ENCODE results near the gene PTPN18. TPM values are rescaled to one million over a fixed set of nuclear protein-coding genes. Genes with fewer than 3 reads are reported as not detected.
A peak's percentile ranks its signal among the peaks of the same experiment; 100 is the strongest.

The PTPN18 gene
- total and polyA plus RNA-seq, 2 donors (not counting 1 experiment from before 2014, with no cell fraction given), result 9.6 to 18.1 TPM

DNA sequence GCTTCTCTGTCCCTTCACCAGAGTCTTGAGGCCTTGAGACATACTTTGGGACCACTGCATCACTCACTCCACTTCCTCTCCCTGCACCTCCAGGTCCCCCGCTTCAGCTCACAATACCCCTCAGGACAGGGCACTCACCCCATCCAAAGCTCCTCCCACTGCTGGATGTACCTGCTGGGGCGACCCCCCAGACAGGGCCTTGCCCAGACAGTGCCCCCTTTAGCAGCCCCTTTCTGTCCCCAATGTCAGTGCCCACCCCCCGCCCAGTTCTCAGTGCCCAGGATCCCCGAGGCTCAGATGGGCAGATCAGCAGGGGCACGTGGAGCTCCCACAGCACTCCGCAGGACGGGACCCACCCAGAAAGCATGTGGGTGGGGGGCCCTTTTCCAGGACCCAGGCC, 37.0 kb upstream of the PTPN18 start:
- no peak overlapping the region for H3K27ac ChIP-seq (ENCODE audit: insufficient read depth, low read length)
- H3K36me3 ChIP-seq (ENCODE audit: control insufficient read depth, insufficient read depth, low read length), result no peaks in the 10 kb centered on the region
- H3K9ac ChIP-seq (ENCODE audit: insufficient read depth, low read length), result no peak overlapping the region
- H2AFZ ChIP-seq (ENCODE audit: low read length), result no peak overlapping the region
- H3K9me3 ChIP-seq (ENCODE audit: control insufficient read depth, insufficient read depth, low read depth, low read length), result no peaks in the 10 kb centered on the region
- no peak overlapping the region for H3K4me3 ChIP-seq (replicated peaks in 1 of 4; ENCODE audit: control extremely low read depth in 1 of 4, insufficient read depth in 1 of 4, low read depth in 3 of 4, low read length in 4 of 4)
- H3K79me2 ChIP-seq (ENCODE audit: control insufficient read depth, insufficient read depth, low read length), result no peaks in the 10 kb centered on the region
- H3K4me2 ChIP-seq (ENCODE audit: extremely low read depth, insufficient read depth, low read length), result no peak overlapping the region
- DNase-seq (ENCODE audit: low read depth in 2 of 2), result no peak
- no peaks in the 10 kb centered on the region for H4K20me1 ChIP-seq (ENCODE audit: control insufficient read depth, extremely low read depth, insufficient read depth, low read length)
- H3K4me1 ChIP-seq (ENCODE audit: control insufficient read depth, extremely low read depth, insufficient read depth, low read length), result no peaks in the 10 kb centered on the region
- TF ChIP-seq EZH2 (IDR thresholded peaks at IDR 0.05; ENCODE audit: low read length, missing control alignments), result no peak
- no peak for TF ChIP-seq CTCF (conservative IDR thresholded peaks at IDR 0.05 in 1 of 2, IDR thresholded peaks at IDR 0.05 in 1 of 2; ENCODE audit: low read depth in 1 of 2, low read length in 2 of 2)
- H3K27me3 ChIP-seq (ENCODE audit: control insufficient read depth, insufficient read depth, low read length), result no peaks in the 10 kb centered on the region

DNA sequence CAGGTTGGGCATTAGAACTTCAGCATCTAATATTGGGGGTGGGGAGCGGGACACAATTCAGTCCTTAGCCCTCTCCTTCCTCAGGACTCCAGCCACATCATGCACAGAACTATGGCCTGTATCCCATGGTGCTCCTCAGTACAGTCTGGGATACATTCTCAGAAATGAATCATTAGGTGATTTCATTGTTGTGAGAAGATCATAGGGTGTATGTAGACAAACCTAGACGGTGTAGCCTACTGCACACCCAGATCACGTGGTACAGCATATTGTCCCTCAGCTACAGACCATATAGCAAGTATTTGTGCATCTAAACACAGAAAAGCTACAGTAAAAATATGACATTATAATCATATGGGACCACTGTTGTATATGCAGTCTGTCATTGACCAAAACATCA, 36.3 kb upstream of the PTPN18 start:
- H3K9ac ChIP-seq (ENCODE audit: insufficient read depth, low read length), result no peak overlapping the region
- H3K79me2 ChIP-seq (ENCODE audit: control insufficient read depth, insufficient read depth, low read length), result no peaks in the 10 kb centered on the region
- H3K4me1 ChIP-seq (ENCODE audit: control insufficient read depth, extremely low read depth, insufficient read depth, low read length), result no peaks in the 10 kb centered on the region
- no peaks in the 10 kb centered on the region for H3K36me3 ChIP-seq (ENCODE audit: control insufficient read depth, insufficient read depth, low read length)
- TF ChIP-seq EZH2 (IDR thresholded peaks at IDR 0.05; ENCODE audit: low read length, missing control alignments) (no peak), CTCF (conservative IDR thresholded peaks at IDR 0.05 in 1 of 2, IDR thresholded peaks at IDR 0.05 in 1 of 2; ENCODE audit: low read depth in 1 of 2, low read length in 2 of 2) (no peak)
- no peak overlapping the region for H3K4me3 ChIP-seq (replicated peaks in 1 of 4; ENCODE audit: control extremely low read depth in 1 of 4, insufficient read depth in 1 of 4, low read depth in 3 of 4, low read length in 4 of 4)
- H3K27me3 ChIP-seq (ENCODE audit: control insufficient read depth, insufficient read depth, low read length), result no peaks in the 10 kb centered on the region
- H3K9me3 ChIP-seq (ENCODE audit: control insufficient read depth, insufficient read depth, low read depth, low read length), result no peaks in the 10 kb centered on the region
- no peak overlapping the region for H3K4me2 ChIP-seq (ENCODE audit: extremely low read depth, insufficient read depth, low read length)
- no peak overlapping the region for H3K27ac ChIP-seq (ENCODE audit: insufficient read depth, low read length)
- no peaks in the 10 kb centered on the region for H4K20me1 ChIP-seq (ENCODE audit: control insufficient read depth, extremely low read depth, insufficient read depth, low read length)
- DNase-seq (ENCODE audit: low read depth in 2 of 2), result peak in 1 of 2 donors; percentile 9
- H2AFZ ChIP-seq (ENCODE audit: low read length), result no peak overlapping the region

DNA sequence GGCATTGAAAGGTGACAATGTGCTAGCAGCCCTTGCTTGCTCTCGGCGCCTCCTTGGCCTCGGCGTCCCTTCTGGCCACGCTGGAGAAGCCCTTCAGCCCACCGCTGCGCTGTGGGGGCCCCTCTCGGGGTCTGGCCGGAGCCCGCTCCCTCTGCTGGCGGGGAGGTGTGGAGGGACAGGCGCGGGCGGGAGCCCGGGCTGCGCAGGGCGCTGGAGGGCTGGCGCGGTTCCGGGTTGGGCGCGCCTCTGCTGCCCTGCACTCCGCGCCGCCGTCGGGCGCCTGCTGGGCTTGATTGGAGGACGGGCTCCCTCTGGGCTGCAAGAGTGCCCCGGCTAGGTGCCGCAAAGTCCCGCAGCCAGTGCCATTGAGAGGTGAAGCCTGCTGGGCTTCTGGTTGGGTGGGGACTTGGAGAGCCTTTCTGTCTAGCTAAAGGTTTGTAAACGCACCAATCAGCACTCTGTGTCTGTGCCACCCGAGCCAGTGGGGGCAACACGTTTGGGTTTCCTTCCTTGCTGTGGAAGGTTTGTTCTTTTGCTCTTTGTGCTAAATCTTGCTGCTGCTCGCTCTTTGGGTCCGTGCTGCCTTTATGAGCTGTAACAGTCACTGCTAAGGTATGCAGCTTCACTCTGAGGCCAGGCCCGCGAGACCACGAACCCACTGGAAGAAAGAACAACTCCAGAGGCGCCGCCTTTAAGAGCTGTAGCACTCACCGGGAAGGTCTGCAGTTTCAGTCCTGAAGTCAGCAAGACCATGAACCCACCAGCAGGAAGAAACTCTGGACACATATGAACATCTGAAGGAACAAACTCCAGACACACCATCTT, 27.9 kb upstream of the PTPN18 start:
- no peaks in the 10 kb centered on the region for H3K9me3 ChIP-seq (ENCODE audit: control insufficient read depth, insufficient read depth, low read depth, low read length)
- no peaks in the 10 kb centered on the region for H4K20me1 ChIP-seq (ENCODE audit: control insufficient read depth, extremely low read depth, insufficient read depth, low read length)
- H2AFZ ChIP-seq (ENCODE audit: low read length), result no peak overlapping the region
- peaks cover 3% of the 10 kb centered on the region for H3K27me3 ChIP-seq (ENCODE audit: control insufficient read depth, insufficient read depth, low read length)
- no peak for TF ChIP-seq EZH2 (IDR thresholded peaks at IDR 0.05; ENCODE audit: low read length, missing control alignments)
- TF ChIP-seq CTCF (conservative IDR thresholded peaks at IDR 0.05 in 1 of 2, IDR thresholded peaks at IDR 0.05 in 1 of 2; ENCODE audit: low read depth in 1 of 2, low read length in 2 of 2), result no peak
- H3K9ac ChIP-seq (ENCODE audit: insufficient read depth, low read length), result no peak overlapping the region
- no peak overlapping the region for H3K4me3 ChIP-seq (replicated peaks in 1 of 4; ENCODE audit: control extremely low read depth in 1 of 4, insufficient read depth in 1 of 4, low read depth in 3 of 4, low read length in 4 of 4)
- H3K36me3 ChIP-seq (ENCODE audit: control insufficient read depth, insufficient read depth, low read length), result no peaks in the 10 kb centered on the region
- H3K4me1 ChIP-seq (ENCODE audit: control insufficient read depth, extremely low read depth, insufficient read depth, low read length), result no peaks in the 10 kb centered on the region
- H3K79me2 ChIP-seq (ENCODE audit: control insufficient read depth, insufficient read depth, low read length), result no peaks in the 10 kb centered on the region
- H3K4me2 ChIP-seq (ENCODE audit: extremely low read depth, insufficient read depth, low read length), result no peak overlapping the region
- DNase-seq (ENCODE audit: low read depth in 2 of 2), result peak; percentile 63 to 84
- no peak overlapping the region for H3K27ac ChIP-seq (ENCODE audit: insufficient read depth, low read length)
